Glutamatergic neuron (in vitro differentiated cells): Measurements from ENCODE around the gene PLXNA2. TPM values are rescaled to one million over a fixed set of nuclear protein-coding genes. Genes with fewer than 3 reads are reported as not detected.

Experiments used
- DNase-seq: peaks from one replicate; pipeline ENCODE4 v3.0.0; 2022
- H3K27ac Mint-ChIP-seq: one replicate; pipeline ENCODE4 v1.8.0; 2020; ENCODE audit warnings: mild to moderate bottlenecking, mixed read lengths, inconsistent platforms; ENCODE audit not compliant: unreplicated experiment
- H3K27me3 Mint-ChIP-seq: one replicate; pipeline ENCODE4 v1.8.0; 2020; ENCODE audit warnings: mild to moderate bottlenecking, moderate library complexity, mixed read lengths, inconsistent platforms; ENCODE audit not compliant: unreplicated experiment
- H3K36me3 Mint-ChIP-seq: one replicate; pipeline ENCODE4 v1.8.0; 2020; ENCODE audit warnings: mild to moderate bottlenecking, mixed read lengths, inconsistent platforms; ENCODE audit not compliant: unreplicated experiment
- H3K4me1 Mint-ChIP-seq: one replicate; pipeline ENCODE4 v1.8.0; 2020; ENCODE audit warnings: mild to moderate bottlenecking, low read depth, mixed read lengths, inconsistent platforms; ENCODE audit not compliant: unreplicated experiment
- H3K4me3 Mint-ChIP-seq: one replicate; pipeline ENCODE4 v1.8.0; 2020; ENCODE audit warnings: mild to moderate bottlenecking, mixed read lengths, inconsistent platforms; ENCODE audit not compliant: unreplicated experiment
- H3K9me3 Mint-ChIP-seq: one replicate; pipeline ENCODE4 v1.8.0; 2020; ENCODE audit warnings: mild to moderate bottlenecking, moderate library complexity, mixed read lengths, inconsistent platforms; ENCODE audit not compliant: unreplicated experiment
- CTCF ChIP-seq: fragments of 200-600 bp; sonication (generic); IDR thresholded peaks from one replicate; pipeline ENCODE4 v1.5.0; 2021; ENCODE audit not compliant: partially characterized antibody, unreplicated experiment
- total RNA-seq: library from RNA; stranded (reverse); fragmentation: NEBNext Ultra II Directional; extraction: Animal tissue kit (Norgen Biotek cat#: 25700); gene quantifications from one replicate; pipeline ENCODE4 v1.2.1, GENCODE V29; 2021; ENCODE audit not compliant: unreplicated experiment

The PLXNA2 gene
- total RNA-seq, 1 donor from 2014 or later, result 66.0 TPM

GRCh38 chr1:208251911-208252835 is 8.0 kb upstream of the PLXNA2 start:
- H3K4me1 Mint-ChIP-seq, result peaks cover 17% of the 10 kb centered on the region

GRCh38 chr1:208251015-208251414 is 6.8 kb upstream of the PLXNA2 start:
- peaks cover 7% of the 10 kb centered on the region for H3K27me3 Mint-ChIP-seq

More at GRCh38 chr1:208251911-208252835, 8.0 kb upstream of the PLXNA2 start:
- DNase-seq, result no peak
- Mint-ChIP-seq H3K9me3 (no peaks in the 10 kb centered on the region), H3K4me3 (no peak overlapping the region), H3K27ac (no peak overlapping the region), H3K36me3 (no peaks in the 10 kb centered on the region), H3K27me3 (peaks cover 7% of the 10 kb centered on the region)
- TF ChIP-seq CTCF, result no peak

GRCh38 chr1:208250613-208251012 is 6.4 kb upstream of the PLXNA2 start:
- no peak overlapping the region for H3K27ac Mint-ChIP-seq
- no peak overlapping the region for H3K4me3 Mint-ChIP-seq
- TF ChIP-seq CTCF, result no peak
- H3K36me3 Mint-ChIP-seq, result no peaks in the 10 kb centered on the region
- no peak for DNase-seq
- peaks cover 7% of the 10 kb centered on the region for H3K27me3 Mint-ChIP-seq
- no peaks in the 10 kb centered on the region for H3K9me3 Mint-ChIP-seq
- H3K4me1 Mint-ChIP-seq, result peaks cover 17% of the 10 kb centered on the region

More at GRCh38 chr1:208251015-208251414, 6.8 kb upstream of the PLXNA2 start:
- TF ChIP-seq CTCF, result no peak
- Mint-ChIP-seq H3K4me3 (no peak overlapping the region), H3K36me3 (no peaks in the 10 kb centered on the region), H3K9me3 (no peaks in the 10 kb centered on the region), H3K4me1 (peaks cover 17% of the 10 kb centered on the region), H3K27ac (no peak overlapping the region)
- DNase-seq, result no peak

GRCh38 chr1:208248991-208249696 is 5.0 kb upstream of the PLXNA2 start:
- H3K27me3 Mint-ChIP-seq, result peaks cover 8% of the 10 kb centered on the region

More at GRCh38 chr1:208248991-208249696, 5.0 kb upstream of the PLXNA2 start:
- no peak for DNase-seq
- no peak for TF ChIP-seq CTCF
- Mint-ChIP-seq H3K9me3 (no peaks in the 10 kb centered on the region), H3K36me3 (no peaks in the 10 kb centered on the region), H3K27ac (no peak overlapping the region), H3K4me1 (peaks cover 24% of the 10 kb centered on the region), H3K4me3 (no peak overlapping the region)
